ENCODE data around the gene ORM2. TPM values are rescaled to one million over a fixed set of nuclear protein-coding genes. Genes with fewer than 3 reads are reported as not detected.

ORM2 gene
- polyA plus RNA-seq, 3 donors: 0.30 to 0.33 TPM; not detected in 1

DNA sequence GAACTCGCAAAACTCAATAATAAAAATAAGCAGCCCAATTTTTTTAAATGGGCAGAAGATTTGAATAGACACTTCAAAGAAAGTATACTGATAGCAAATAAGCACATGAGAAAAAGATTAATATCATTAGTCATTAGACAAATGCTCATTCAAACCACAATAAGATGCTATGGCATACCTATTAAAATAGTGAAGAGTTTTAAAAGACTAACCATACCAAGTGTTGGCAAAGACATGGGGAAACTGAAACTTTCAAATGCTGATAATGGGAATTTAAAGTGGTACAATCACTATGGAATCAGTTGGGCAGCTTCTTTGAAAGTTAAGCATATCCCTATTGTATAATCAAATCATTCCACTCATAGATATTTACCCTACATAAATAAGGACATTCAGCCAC is 33.3 kb upstream of the ORM2 start:
- H3K27ac ChIP-seq (ENCODE audit: low read depth in 1 of 2, low read length in 2 of 2): no peak overlapping the region
- WGBS (ENCODE audit: insufficient coverage): no CpG with 5 or more reads among the region's 1 CpG
- H3K4me1 ChIP-seq (ENCODE audit: control insufficient read depth in 1 of 2, insufficient read depth in 2 of 2, low read length in 2 of 2): no peaks in the 10 kb centered on the region
- H4K20me1 ChIP-seq (ENCODE audit: insufficient read depth, low read length): no peaks in the 10 kb centered on the region
- H3K4me1 Mint-ChIP-seq: no peaks in the 10 kb centered on the region
- TF ChIP-seq, protein P1, sequence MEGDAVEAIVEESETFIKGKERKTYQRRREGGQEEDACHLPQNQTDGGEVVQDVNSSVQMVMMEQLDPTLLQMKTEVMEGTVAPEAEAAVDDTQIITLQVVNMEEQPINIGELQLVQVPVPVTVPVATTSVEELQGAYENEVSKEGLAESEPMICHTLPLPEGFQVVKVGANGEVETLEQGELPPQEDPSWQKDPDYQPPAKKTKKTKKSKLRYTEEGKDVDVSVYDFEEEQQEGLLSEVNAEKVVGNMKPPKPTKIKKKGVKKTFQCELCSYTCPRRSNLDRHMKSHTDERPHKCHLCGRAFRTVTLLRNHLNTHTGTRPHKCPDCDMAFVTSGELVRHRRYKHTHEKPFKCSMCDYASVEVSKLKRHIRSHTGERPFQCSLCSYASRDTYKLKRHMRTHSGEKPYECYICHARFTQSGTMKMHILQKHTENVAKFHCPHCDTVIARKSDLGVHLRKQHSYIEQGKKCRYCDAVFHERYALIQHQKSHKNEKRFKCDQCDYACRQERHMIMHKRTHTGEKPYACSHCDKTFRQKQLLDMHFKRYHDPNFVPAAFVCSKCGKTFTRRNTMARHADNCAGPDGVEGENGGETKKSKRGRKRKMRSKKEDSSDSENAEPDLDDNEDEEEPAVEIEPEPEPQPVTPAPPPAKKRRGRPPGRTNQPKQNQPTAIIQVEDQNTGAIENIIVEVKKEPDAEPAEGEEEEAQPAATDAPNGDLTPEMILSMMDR (IDR thresholded peaks at IDR 0.05): no peak
- no peaks in the 10 kb centered on the region for H3K36me3 Mint-ChIP-seq
- H3K27ac Mint-ChIP-seq: no peak overlapping the region
- no peak overlapping the region for H3K4me3 ChIP-seq (replicated peaks in 1 of 3; ENCODE audit: low read depth in 2 of 3, low read length in 3 of 3)
- no peak overlapping the region for H3K4me3 Mint-ChIP-seq
- peaks cover 5 to 12% of the 10 kb centered on the region in 2 donors for H3K9me3 ChIP-seq (replicated peaks in 1 of 2; ENCODE audit: control insufficient read depth in 1 of 2, insufficient read depth in 1 of 2, low read length in 2 of 2)
- peaks cover 4 to 6% (median 6%) of the 10 kb centered on the region in 3 donors for H3K27me3 Mint-ChIP-seq (ENCODE audit: low read depth in 3 of 3)
- H3K9ac ChIP-seq (ENCODE audit: insufficient read depth, low read length, poor library complexity, severe bottlenecking): no peak overlapping the region
- H2AFZ ChIP-seq (ENCODE audit: insufficient read depth, low read depth, low read length, poor library complexity, severe bottlenecking): no peak overlapping the region
- intact Hi-C loops (cut with micrococcal nuclease): no loop called here
- H3K4me2 ChIP-seq (replicated peaks; ENCODE audit: extremely low read depth, low read length, poor library complexity, severe bottlenecking): no peak overlapping the region
- no peaks in the 10 kb centered on the region for H3K79me2 ChIP-seq (ENCODE audit: insufficient read depth, low read length)
- H3K9me3 Mint-ChIP-seq: peaks cover 5 to 29% (median 19%) of the 10 kb centered on the region in 7 donors
- peaks cover 0 to 8% of the 10 kb centered on the region in 2 donors for H3K27me3 ChIP-seq (ENCODE audit: control insufficient read depth in 2 of 2, insufficient read depth in 2 of 2, low read length in 2 of 2)
- no peaks in the 10 kb centered on the region for H3K36me3 ChIP-seq (replicated peaks in 1 of 2; ENCODE audit: control insufficient read depth in 1 of 2, insufficient read depth in 2 of 2, low read length in 2 of 2)
- DNase-seq: no peak

DNA sequence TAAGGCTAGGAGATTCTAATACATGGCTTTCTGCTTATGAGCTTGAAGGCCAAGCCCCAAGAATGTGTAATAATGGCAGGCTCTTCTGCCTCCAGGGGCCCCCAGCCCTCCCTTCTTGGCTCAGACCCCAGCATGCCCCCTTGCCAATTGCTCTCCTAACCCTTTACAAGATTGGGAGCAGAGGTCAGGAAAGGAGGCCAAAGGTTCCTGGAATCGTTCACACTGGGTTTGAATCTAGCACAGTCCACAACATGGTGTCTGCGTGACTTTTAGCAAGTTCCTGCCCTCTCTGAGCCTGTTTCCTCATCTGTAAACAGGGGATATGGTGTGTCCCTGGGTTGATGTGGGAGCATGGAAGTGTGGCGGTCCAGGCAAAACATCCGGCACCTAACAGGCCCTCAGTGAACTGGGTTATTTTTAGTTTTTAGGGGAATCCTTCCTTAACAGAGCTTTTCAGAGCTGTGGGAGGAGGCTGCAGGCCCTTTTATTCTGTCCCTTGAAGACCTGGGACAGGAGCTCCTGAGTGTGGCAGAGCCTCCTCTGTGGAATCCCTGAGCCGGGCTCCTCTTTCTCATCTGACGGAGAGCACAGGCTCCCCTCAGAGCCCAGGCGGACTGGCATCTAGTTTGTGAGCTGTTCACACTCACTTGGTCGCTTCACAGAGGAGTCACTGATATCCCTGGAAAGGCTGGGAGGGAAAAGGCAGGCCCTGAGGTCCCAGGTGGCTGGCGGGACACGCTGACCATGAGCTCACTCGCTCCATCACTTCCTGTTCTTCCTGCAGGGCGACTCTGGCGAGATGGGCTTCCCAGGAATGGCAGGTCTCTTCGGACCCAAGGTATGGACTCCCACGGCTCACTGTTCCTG is 30.1 kb upstream of the ORM2 start:
- no peaks in the 10 kb centered on the region for H3K4me1 Mint-ChIP-seq
- no peak overlapping the region for H3K9ac ChIP-seq (ENCODE audit: insufficient read depth, low read length, poor library complexity, severe bottlenecking)
- intact Hi-C loops (cut with micrococcal nuclease): loop anchor here in 1 of 2 donors (5.0 kb wide), 1 partner anchor 142 kb away; the partner anchor contains the start of gene COL27A1
- H3K79me2 ChIP-seq (ENCODE audit: insufficient read depth, low read length): no peaks in the 10 kb centered on the region
- TF ChIP-seq, protein P1 (IDR thresholded peaks at IDR 0.05): no peak
- no peak overlapping the region for H2AFZ ChIP-seq (ENCODE audit: insufficient read depth, low read depth, low read length, poor library complexity, severe bottlenecking)
- H3K27me3 ChIP-seq (ENCODE audit: control insufficient read depth in 2 of 2, insufficient read depth in 2 of 2, low read length in 2 of 2): no peaks in the 10 kb centered on the region
- no peaks in the 10 kb centered on the region for H3K4me1 ChIP-seq (ENCODE audit: control insufficient read depth in 1 of 2, insufficient read depth in 2 of 2, low read length in 2 of 2)
- peaks cover 5 to 8% of the 10 kb centered on the region in 2 donors for H3K9me3 ChIP-seq (replicated peaks in 1 of 2; ENCODE audit: control insufficient read depth in 1 of 2, insufficient read depth in 1 of 2, low read length in 2 of 2)
- no peak overlapping the region for H3K27ac Mint-ChIP-seq
- H3K36me3 ChIP-seq (replicated peaks in 1 of 2; ENCODE audit: control insufficient read depth in 1 of 2, insufficient read depth in 2 of 2, low read length in 2 of 2): no peaks in the 10 kb centered on the region
- H3K36me3 Mint-ChIP-seq: no peaks in the 10 kb centered on the region
- H3K4me3 ChIP-seq (replicated peaks in 1 of 3; ENCODE audit: low read depth in 2 of 3, low read length in 3 of 3): no peak overlapping the region
- 88% methylated on average over 14 of the region's 15 CpGs for WGBS (ENCODE audit: insufficient coverage)
- H3K4me3 Mint-ChIP-seq: no peak overlapping the region
- peaks cover 0 to 7% (median 1%) of the 10 kb centered on the region in 3 donors for H3K27me3 Mint-ChIP-seq (ENCODE audit: low read depth in 3 of 3)
- DNase-seq: peak in 1 of 3 donors; percentile 1
- no peak overlapping the region for H3K4me2 ChIP-seq (replicated peaks; ENCODE audit: extremely low read depth, low read length, poor library complexity, severe bottlenecking)
- no peaks in the 10 kb centered on the region for H4K20me1 ChIP-seq (ENCODE audit: insufficient read depth, low read length)
- H3K9me3 Mint-ChIP-seq: peaks cover 5 to 23% (median 19%) of the 10 kb centered on the region in 7 donors
- no peak overlapping the region for H3K27ac ChIP-seq (ENCODE audit: low read depth in 1 of 2, low read length in 2 of 2)

Measured in CD14-positive monocyte (primary cell).